ENCODE data around the gene SECISBP2L. TPM values are rescaled to one million over a fixed set of nuclear protein-coding genes. Genes with fewer than 3 reads are reported as not detected.

The SECISBP2L gene
- 73.5 and 94.7 TPM in 2 replicates for total RNA-seq

GRCh38 chr15:49046220-49047102, at the start of gene SECISBP2L:
TSS of gene SECISBP2L (minus strand) at chr15:49046446. CDS start at chr15:49046299, 147 bp downstream.

GRCh38 chr15:48963524-48964113, 82.6 kb downstream of the SECISBP2L start, which contains the start of gene SHC4:
TSS of gene SHC4 (minus strand) at chr15:48963919. CDS start at chr15:48963015, 904 bp downstream.

Small RNA genes within 50 kb of the gene (small RNA-seq; reads per million reads assigned to genes)
- gene RF00019, result not detected

Other genes with a start within 250 kb of the SECISBP2L start
- 6.3 and 8.8 TPM in 2 replicates for gene CEP152, start 235.4 kb downstream of the SECISBP2L start, total RNA-seq
- gene EID1, start 168.3 kb downstream of the SECISBP2L start, total RNA-seq, result 269 and 271 TPM in 2 replicates
- gene SHC4, start 82.5 kb downstream of the SECISBP2L start, total RNA-seq, result 2.5 and 2.7 TPM in 2 replicates
- 181 and 225 TPM in 2 replicates for gene COPS2, start 109.2 kb upstream of the SECISBP2L start, total RNA-seq
- 70.4 and 79.3 TPM in 2 replicates for gene GALK2, start 123.8 kb upstream of the SECISBP2L start, total RNA-seq

Measured in articular chondrocyte of knee joint (primary cell).